Loucy (cell line): ENCODE data around the gene SARNP.

Source experiments
- H2AFZ ChIP-seq: fragments of 200-600 bp; sonication (generic); 2 replicates; pipeline ENCODE4 v1.6.0; 2016; ENCODE audit warnings: antibody characterized with exemption, mild to moderate bottlenecking, low read length, moderate library complexity
- H3F3A ChIP-seq: fragments of 200-600 bp; 2 replicates; pipeline ENCODE4 v1.6.0; 2016; ENCODE audit warnings: antibody characterized with exemption, low read depth, mild to moderate bottlenecking
- H3K27me3 ChIP-seq: fragments of 200-600 bp; sonication (generic); 2 replicates; pipeline ENCODE4 v1.6.1; 2014; ENCODE audit warnings: low read length, mild to moderate bottlenecking; ENCODE audit not compliant: insufficient read depth, poor library complexity, severe bottlenecking
- H3K36me3 ChIP-seq: fragments of 200-600 bp; sonication (generic); 2 replicates; pipeline ENCODE4 v1.6.1; 2016; ENCODE audit warnings: low read length; ENCODE audit not compliant: insufficient read depth
- H3K4me1 ChIP-seq: fragments of 200-600 bp; sonication (generic); 2 replicates; pipeline ENCODE4 v1.5.1; 2014; ENCODE audit warnings: low read length, mild to moderate bottlenecking; ENCODE audit not compliant: insufficient read depth, poor library complexity, severe bottlenecking
- H3K4me2 ChIP-seq: fragments of 200-600 bp; sonication (generic); 2 replicates; pipeline ENCODE4 v1.6.0; 2014; ENCODE audit warnings: antibody characterized with exemption, low read length, low read depth, mild to moderate bottlenecking; ENCODE audit not compliant: poor library complexity, severe bottlenecking
- H3K4me3 ChIP-seq: fragments of 200-600 bp; sonication (generic); 2 replicates; pipeline ENCODE4 v1.5.1; 2014; ENCODE audit warnings: low read length, mild to moderate bottlenecking, mixed read lengths; ENCODE audit not compliant: poor library complexity, severe bottlenecking
- H3K79me2 ChIP-seq: fragments of 200-600 bp; sonication (generic); 2 replicates; pipeline ENCODE4 v1.6.1; 2014; ENCODE audit warnings: low read length; ENCODE audit not compliant: insufficient read depth
- H3K9ac ChIP-seq: fragments of 200-600 bp; sonication (generic); 2 replicates; pipeline ENCODE4 v1.6.0; 2014; ENCODE audit warnings: mild to moderate bottlenecking, low read depth, low read length, moderate library complexity; ENCODE audit not compliant: poor library complexity, severe bottlenecking
- H3K9me2 ChIP-seq: fragments of 200-600 bp; sonication (generic); replicated peaks from 2 replicates; pipeline ENCODE4 v1.6.1; 2016; ENCODE audit warnings: low read depth, low read length, mixed read lengths
- H3K9me3 ChIP-seq: fragments of 200-600 bp; sonication (generic); 2 replicates; pipeline ENCODE4 v1.6.1; 2014; ENCODE audit warnings: mild to moderate bottlenecking, antibody characterized with exemption, low read length, low read depth; ENCODE audit not compliant: insufficient read depth
- H4K20me1 ChIP-seq: fragments of 200-600 bp; sonication (generic); 2 replicates; pipeline ENCODE4 v1.6.0; 2014; ENCODE audit warnings: antibody characterized with exemption, low read length, mild to moderate bottlenecking; ENCODE audit not compliant: insufficient read depth, poor library complexity, severe bottlenecking
- CTCF ChIP-seq: fragments of 200-600 bp; sonication (generic); conservative IDR thresholded peaks from 2 replicates; pipeline ENCODE4 v1.5.1; 2014; ENCODE audit warnings: mild to moderate bottlenecking, antibody characterized with exemption, low read length
- EZH2phosphoT487 ChIP-seq: fragments of 200-600 bp; IDR thresholded peaks from 2 replicates; pipeline ENCODE4 v1.6.1; 2018; ENCODE audit warnings: antibody characterized with exemption, mild to moderate bottlenecking, moderate library complexity, borderline replicate concordance

The SARNP gene

GRCh38 chr12:55723516-55724225 is 93.9 kb downstream of the SARNP start:
- Histone ChIP-seq H3K9me3 (no peaks in the 10 kb centered on the region), H3K4me1 (peaks cover 19% of the 10 kb centered on the region), H3K4me3 (no peak overlapping the region), H3K4me2 (no peak overlapping the region), H2AFZ (no peak overlapping the region), H3K9ac (no peak overlapping the region), H3K79me2 (peaks cover 40% of the 10 kb centered on the region), H3K36me3 (peaks cover 7% of the 10 kb centered on the region; the same call in 1 of the 2 replicates), H3K9me2 (no peaks in the 10 kb centered on the region), H4K20me1 (peaks cover 23% of the 10 kb centered on the region), H3F3A (no peaks in the 10 kb centered on the region), H3K27me3 (no peaks in the 10 kb centered on the region)
- TF ChIP-seq CTCF (no peak), EZH2phosphoT487 (no peak)

- no peak for TF ChIP-seq EZH2phosphoT487
- no peaks in the 10 kb centered on the region for H3K27me3 ChIP-seq
- H2AFZ ChIP-seq: no peak overlapping the region
- peaks cover 7% of the 10 kb centered on the region; the same call in 1 of the 2 replicates for H3K36me3 ChIP-seq
- H3F3A ChIP-seq: no peaks in the 10 kb centered on the region
- no peak overlapping the region for H3K9ac ChIP-seq
- no peaks in the 10 kb centered on the region for H3K9me3 ChIP-seq
- H3K4me2 ChIP-seq: no peak overlapping the region
- H3K79me2 ChIP-seq: peaks cover 40% of the 10 kb centered on the region
- peaks cover 20% of the 10 kb centered on the region for H3K4me1 ChIP-seq
- H3K4me3 ChIP-seq: no peak overlapping the region
- no peaks in the 10 kb centered on the region for H3K9me2 ChIP-seq
- peaks cover 21% of the 10 kb centered on the region for H4K20me1 ChIP-seq
Observed at GRCh38 chr12:55722948-55723347, 94.6 kb downstream of the SARNP start.

- TF ChIP-seq CTCF (no peak), EZH2phosphoT487 (no peak)
Observed at GRCh38 chr12:55721601-55722213, 95.8 kb downstream of the SARNP start.

More at GRCh38 chr12:55721601-55722213, 95.8 kb downstream of the SARNP start:
- no peaks in the 10 kb centered on the region for H3F3A ChIP-seq
- H4K20me1 ChIP-seq: peaks cover 8% of the 10 kb centered on the region
- H3K9me2 ChIP-seq: no peaks in the 10 kb centered on the region
- no peaks in the 10 kb centered on the region for H3K27me3 ChIP-seq
- peaks cover 19% of the 10 kb centered on the region for H3K4me1 ChIP-seq
- H3K4me2 ChIP-seq: no peak overlapping the region
- H2AFZ ChIP-seq: no peak overlapping the region
- H3K4me3 ChIP-seq: no peak overlapping the region
- H3K9me3 ChIP-seq: no peaks in the 10 kb centered on the region
- peaks cover 7% of the 10 kb centered on the region; the same call in 1 of the 2 replicates for H3K36me3 ChIP-seq
- H3K9ac ChIP-seq: no peak overlapping the region
- peaks cover 40% of the 10 kb centered on the region for H3K79me2 ChIP-seq
